Measurements from ENCODE around the gene RUNX3. TPM values are rescaled to one million over a fixed set of nuclear protein-coding genes. Genes with fewer than 3 reads are reported as not detected.

RUNX3 gene
- total RNA-seq, 2 experiments from 2014 or later = 12.2 to 39.5 TPM

- BruUV-seq (replicated peaks) = no TSS peak
- Histone ChIP-seq H3K9me3 (ENCODE audit: low read length) (no peaks in the 10 kb centered on the region), H3K9me2 (ENCODE audit: insufficient read depth, low read length) (no peaks in the 10 kb centered on the region), H3K4me1 (ENCODE audit: insufficient read depth, low read length, poor library complexity, severe bottlenecking) (peaks cover 4% of the 10 kb centered on the region), H3K79me2 (ENCODE audit: insufficient read depth, low read depth, low read length) (no peaks in the 10 kb centered on the region), H2AFZ (ENCODE audit: low read length) (no peak overlapping the region), H4K20me1 (ENCODE audit: insufficient read depth, low read length) (no peaks in the 10 kb centered on the region), H3K4me3 (ENCODE audit: low read depth, low read length, poor library complexity, severe bottlenecking) (no peak overlapping the region), H3K36me3 (ENCODE audit: insufficient read depth, low read length) (peaks cover 66% of the 10 kb centered on the region), H3K27ac (ENCODE audit: low read depth, low read length, poor library complexity, severe bottlenecking) (no peak overlapping the region), H3K4me2 (ENCODE audit: low read length) (no peak overlapping the region)
- CTCF ChIA-PET (ENCODE audit: unreplicated experiment) = no interaction called here
- no peak for TF ChIP-seq EZH2phosphoT487 (IDR thresholded peaks at IDR 0.05; ENCODE audit: borderline replicate concordance, low read depth, low read length)
- TF ChIP-seq, protein P1, sequence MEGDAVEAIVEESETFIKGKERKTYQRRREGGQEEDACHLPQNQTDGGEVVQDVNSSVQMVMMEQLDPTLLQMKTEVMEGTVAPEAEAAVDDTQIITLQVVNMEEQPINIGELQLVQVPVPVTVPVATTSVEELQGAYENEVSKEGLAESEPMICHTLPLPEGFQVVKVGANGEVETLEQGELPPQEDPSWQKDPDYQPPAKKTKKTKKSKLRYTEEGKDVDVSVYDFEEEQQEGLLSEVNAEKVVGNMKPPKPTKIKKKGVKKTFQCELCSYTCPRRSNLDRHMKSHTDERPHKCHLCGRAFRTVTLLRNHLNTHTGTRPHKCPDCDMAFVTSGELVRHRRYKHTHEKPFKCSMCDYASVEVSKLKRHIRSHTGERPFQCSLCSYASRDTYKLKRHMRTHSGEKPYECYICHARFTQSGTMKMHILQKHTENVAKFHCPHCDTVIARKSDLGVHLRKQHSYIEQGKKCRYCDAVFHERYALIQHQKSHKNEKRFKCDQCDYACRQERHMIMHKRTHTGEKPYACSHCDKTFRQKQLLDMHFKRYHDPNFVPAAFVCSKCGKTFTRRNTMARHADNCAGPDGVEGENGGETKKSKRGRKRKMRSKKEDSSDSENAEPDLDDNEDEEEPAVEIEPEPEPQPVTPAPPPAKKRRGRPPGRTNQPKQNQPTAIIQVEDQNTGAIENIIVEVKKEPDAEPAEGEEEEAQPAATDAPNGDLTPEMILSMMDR (conservative IDR thresholded peaks at IDR 0.05; ENCODE audit: low read length) = no peak
- POLR2A ChIA-PET = no interaction called here
- no peak for DNase-seq (ENCODE audit: low spot score)
- intact Hi-C loops (cut with micrococcal nuclease; ENCODE audit: unreplicated experiment) = no loop called here
These were observed 19.1 kb downstream of the RUNX3 start for GRCh38 chr1:24910751-24911650.

GRCh38 chr1:24910210-24910609, 19.9 kb downstream of the RUNX3 start:
- POLR2A ChIA-PET = no interaction called here
- no peaks in the 10 kb centered on the region for H3K79me2 ChIP-seq (ENCODE audit: insufficient read depth, low read depth, low read length)
- CTCF ChIA-PET (ENCODE audit: unreplicated experiment) = no interaction called here
- no peak overlapping the region for H3K4me2 ChIP-seq (ENCODE audit: low read length)
- no peaks in the 10 kb centered on the region for H3K9me2 ChIP-seq (ENCODE audit: insufficient read depth, low read length)
- H2AFZ ChIP-seq (ENCODE audit: low read length) = no peak overlapping the region
- H3K4me1 ChIP-seq (ENCODE audit: insufficient read depth, low read length, poor library complexity, severe bottlenecking) = no peaks in the 10 kb centered on the region
- BruUV-seq (replicated peaks) = no TSS peak
- H4K20me1 ChIP-seq (ENCODE audit: insufficient read depth, low read length) = no peaks in the 10 kb centered on the region
- H3K4me3 ChIP-seq (ENCODE audit: low read depth, low read length, poor library complexity, severe bottlenecking) = no peak overlapping the region
- peaks cover 63% of the 10 kb centered on the region for H3K36me3 ChIP-seq (ENCODE audit: insufficient read depth, low read length)
- no peaks in the 10 kb centered on the region for H3K9me3 ChIP-seq (ENCODE audit: low read length)
- no peak for DNase-seq (ENCODE audit: low spot score)
- intact Hi-C loops (cut with micrococcal nuclease; ENCODE audit: unreplicated experiment) = no loop called here
- no peak overlapping the region for H3K27ac ChIP-seq (ENCODE audit: low read depth, low read length, poor library complexity, severe bottlenecking)
- TF ChIP-seq EZH2phosphoT487 (IDR thresholded peaks at IDR 0.05; ENCODE audit: borderline replicate concordance, low read depth, low read length) = no peak

DNA sequence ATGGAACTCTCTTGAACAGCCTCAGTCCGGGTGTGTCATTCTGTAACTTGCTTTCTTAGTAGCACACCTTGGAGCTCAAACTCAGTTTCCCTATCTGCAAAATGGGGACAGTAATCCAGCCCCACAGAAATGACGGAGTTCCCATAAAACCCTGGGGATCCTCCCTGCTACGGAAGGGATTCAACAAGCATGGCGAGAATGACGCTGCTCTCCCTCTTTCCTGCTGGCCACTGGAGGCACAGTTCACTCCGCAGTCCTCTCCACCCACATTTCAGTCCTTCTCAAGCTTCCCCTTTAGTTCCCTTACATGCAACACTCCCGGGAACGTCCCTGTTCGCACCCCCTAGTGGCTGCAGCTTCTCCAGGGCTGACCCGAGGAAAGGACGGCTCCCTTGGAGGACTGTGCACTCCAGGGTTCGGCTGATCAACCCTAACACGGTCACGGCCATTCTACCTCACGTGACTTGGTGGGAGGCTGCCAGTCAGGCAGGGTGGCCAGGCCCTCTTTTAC, 20.6 kb downstream of the RUNX3 start:
- no TSS peak for BruUV-seq (replicated peaks)
- Histone ChIP-seq H3K9me2 (ENCODE audit: insufficient read depth, low read length) (no peaks in the 10 kb centered on the region), H3K9me3 (ENCODE audit: low read length) (no peaks in the 10 kb centered on the region), H4K20me1 (ENCODE audit: insufficient read depth, low read length) (no peaks in the 10 kb centered on the region), H3K4me2 (ENCODE audit: low read length) (no peak overlapping the region), H3K27ac (ENCODE audit: low read depth, low read length, poor library complexity, severe bottlenecking) (no peak overlapping the region), H3K4me1 (ENCODE audit: insufficient read depth, low read length, poor library complexity, severe bottlenecking) (no peaks in the 10 kb centered on the region), H2AFZ (ENCODE audit: low read length) (no peak overlapping the region), H3K79me2 (ENCODE audit: insufficient read depth, low read depth, low read length) (no peaks in the 10 kb centered on the region), H3K4me3 (ENCODE audit: low read depth, low read length, poor library complexity, severe bottlenecking) (no peak overlapping the region), H3K36me3 (ENCODE audit: insufficient read depth, low read length) (peaks cover 65% of the 10 kb centered on the region)
- POLR2A ChIA-PET = no interaction called here
- no peak for TF ChIP-seq EZH2phosphoT487 (IDR thresholded peaks at IDR 0.05; ENCODE audit: borderline replicate concordance, low read depth, low read length)
- TF ChIP-seq, protein P1 (conservative IDR thresholded peaks at IDR 0.05; ENCODE audit: low read length) = peak; percentile 39
- DNase-seq (ENCODE audit: low spot score) = no peak
- intact Hi-C loops (cut with micrococcal nuclease; ENCODE audit: unreplicated experiment) = no loop called here
- CTCF ChIA-PET (ENCODE audit: unreplicated experiment) = no interaction called here
